ENCODE data around the gene UBE2Q1.

- no peak for TF ChIP-seq CTCF (IDR thresholded peaks at IDR 0.05)
- no peak for TF ChIP-seq ZSCAN18 (CRISPR knock-in tag; IDR thresholded peaks at IDR 0.05)
- TF ChIP-seq ATF2 (CRISPR knock-in tag; IDR thresholded peaks at IDR 0.05; ENCODE audit: borderline replicate concordance, low read depth), result no peak
- no peak for TF ChIP-seq AFF4 (CRISPR knock-in tag; IDR thresholded peaks at IDR 0.05; ENCODE audit: borderline replicate concordance)
- TF ChIP-seq ZNF138 (CRISPR knock-in tag; conservative IDR thresholded peaks at IDR 0.05), result no peak
- no peak for TF ChIP-seq KAT7 (CRISPR knock-in tag; IDR thresholded peaks at IDR 0.05; ENCODE audit: borderline replicate concordance)
- no peak for TF ChIP-seq USF1 (CRISPR knock-in tag; IDR thresholded peaks at IDR 0.05)
- TF ChIP-seq ZBTB21 (CRISPR knock-in tag; IDR thresholded peaks at IDR 0.05; ENCODE audit: borderline replicate concordance), result no peak
These were observed 2.0 kb downstream of the UBE2Q1 start for GRCh38 chr1:154556422-154556821.

Measured in WTC11 (cell line).